PC-9 (cell line): ENCODE measurements around the gene COG5. TPM values are rescaled to one million over a fixed set of nuclear protein-coding genes. Genes with fewer than 3 reads are reported as not detected.

Source experiments
- BruUV-seq: library from RNA; stranded (reverse); fragments of 400-500 nt; replicated peaks from 2 replicates; lab custom pipeline; 2021; lab: Mats Ljungman, UMichigan
- CTCF ChIA-PET: fragments of 300-600 bp; sonication (Branson Sonifier 250); formaldehyde crosslinking; loops from one replicate; lab custom pipeline; 2022; ENCODE audit warnings: antibody characterized with exemption; lab: Charles Lee
- POLR2A ChIA-PET: fragments of 300-600 bp; sonication (Branson Sonifier 250); formaldehyde crosslinking; loops from one replicate; lab custom pipeline; 2022; ENCODE audit warnings: antibody characterized with exemption; ENCODE audit not compliant: unreplicated experiment; lab: Charles Lee
- DNase-seq, 2 experiments: peaks; one replicate each; pipeline versions ENCODE4 v3.0.0 to v3.0.0-alpha.2; 2015 to 2022; ENCODE audit warnings: mixed read lengths in 1 of 2
- H2AFZ ChIP-seq: fragments of 200-600 bp; sonication (generic); 2 replicates; pipeline ENCODE4 v1.8.1; 2017; ENCODE audit warnings: antibody characterized with exemption
- H3F3A ChIP-seq: fragments of 200-600 bp; sonication (generic); 2 replicates; pipeline ENCODE4 v1.8.1; 2017; ENCODE audit warnings: antibody characterized with exemption, mild to moderate bottlenecking, low read depth; ENCODE audit not compliant: insufficient read depth
- H3K27ac ChIP-seq: fragments of 200-600 bp; sonication (generic); 2 replicates; pipeline ENCODE4 v1.6.1; 2016; ENCODE audit warnings: mixed run types
- H3K27me3 ChIP-seq: fragments of 200-600 bp; sonication (generic); 2 replicates; pipeline ENCODE4 v1.6.1; 2016; ENCODE audit warnings: low read depth, mixed run types; ENCODE audit not compliant: insufficient read depth
- H3K36me3 ChIP-seq: fragments of 200-600 bp; sonication (generic); 2 replicates; pipeline ENCODE4 v1.6.1; 2016; ENCODE audit warnings: low read depth, mixed run types
- H3K4me1 ChIP-seq: fragments of 200-600 bp; sonication (generic); replicated peaks from 2 replicates; pipeline ENCODE4 v1.6.1; 2016; ENCODE audit warnings: mixed run types; ENCODE audit not compliant: insufficient read depth
- H3K4me2 ChIP-seq: fragments of 200-600 bp; sonication (generic); 2 replicates; pipeline ENCODE4 v1.6.1; 2017; ENCODE audit warnings: mixed run types
- H3K4me3 ChIP-seq: fragments of 200-600 bp; sonication (generic); 2 replicates; pipeline ENCODE4 v1.6.1; 2016; ENCODE audit warnings: mixed run types
- H3K79me2 ChIP-seq: fragments of 200-600 bp; sonication (generic); 2 replicates; pipeline ENCODE4 v1.6.1; 2017; ENCODE audit warnings: low read depth, mixed run types
- H3K9me2 ChIP-seq: fragments of 200-600 bp; sonication (generic); 2 replicates; pipeline ENCODE4 v1.8.1; 2017; ENCODE audit warnings: mild to moderate bottlenecking; ENCODE audit not compliant: insufficient read depth
- H3K9me3 ChIP-seq: fragments of 200-600 bp; sonication (generic); 2 replicates; pipeline ENCODE4 v1.8.1; 2016; ENCODE audit warnings: low read depth; ENCODE audit not compliant: insufficient read depth
- H4K20me1 ChIP-seq: fragments of 200-600 bp; sonication (generic); 2 replicates; pipeline ENCODE4 v1.8.1; 2017; ENCODE audit not compliant: insufficient read depth
- EZH2 ChIP-seq: fragments of 200-600 bp; sonication (generic); IDR thresholded peaks from 2 replicates; pipeline ENCODE4 v1.8.0; 2017; ENCODE audit warnings: antibody characterized with exemption, low read depth
- intact Hi-C: fragments of 100-400 bp; cut with micrococcal nuclease; formaldehyde crosslinking; loops from one replicate; pipeline ENCODE4 v1.10.0; 2022; ENCODE audit not compliant: unreplicated experiment
- total RNA-seq: library from RNA; stranded (reverse); gene quantifications from 2 replicates; pipeline ENCODE4 v1.2.3, GENCODE V29; 2021
- TF ChIP-seq, protein P1 (sequence below): fragments of 200-600 bp; sonication (generic); conservative IDR thresholded peaks from 2 replicates; pipeline ENCODE4 v1.6.1; 2017; ENCODE audit warnings: mixed run types, antibody characterized with exemption, mild to moderate bottlenecking, moderate library complexity

Gene COG5
- total RNA-seq, 1 experiment from 2014 or later = 43.5 TPM

DNA sequence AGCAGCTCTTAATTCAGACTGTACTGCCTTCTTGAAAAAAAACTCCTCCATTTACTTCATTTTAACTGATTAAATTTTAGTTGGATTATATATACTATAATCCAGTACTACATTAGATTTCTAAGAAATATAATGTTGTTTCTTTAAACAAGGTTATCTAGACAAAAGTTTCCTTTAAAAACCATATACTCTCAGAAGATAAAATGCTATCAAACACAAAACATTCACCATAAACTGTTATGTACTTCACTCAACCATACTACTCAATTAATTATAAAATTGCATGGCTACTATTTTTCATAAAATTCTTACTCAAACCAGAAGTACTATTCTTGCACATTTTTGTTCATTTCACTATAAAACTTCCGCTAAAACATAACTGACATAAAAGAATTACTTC is 81.1 kb downstream of the COG5 start:
- TF ChIP-seq, protein P1, sequence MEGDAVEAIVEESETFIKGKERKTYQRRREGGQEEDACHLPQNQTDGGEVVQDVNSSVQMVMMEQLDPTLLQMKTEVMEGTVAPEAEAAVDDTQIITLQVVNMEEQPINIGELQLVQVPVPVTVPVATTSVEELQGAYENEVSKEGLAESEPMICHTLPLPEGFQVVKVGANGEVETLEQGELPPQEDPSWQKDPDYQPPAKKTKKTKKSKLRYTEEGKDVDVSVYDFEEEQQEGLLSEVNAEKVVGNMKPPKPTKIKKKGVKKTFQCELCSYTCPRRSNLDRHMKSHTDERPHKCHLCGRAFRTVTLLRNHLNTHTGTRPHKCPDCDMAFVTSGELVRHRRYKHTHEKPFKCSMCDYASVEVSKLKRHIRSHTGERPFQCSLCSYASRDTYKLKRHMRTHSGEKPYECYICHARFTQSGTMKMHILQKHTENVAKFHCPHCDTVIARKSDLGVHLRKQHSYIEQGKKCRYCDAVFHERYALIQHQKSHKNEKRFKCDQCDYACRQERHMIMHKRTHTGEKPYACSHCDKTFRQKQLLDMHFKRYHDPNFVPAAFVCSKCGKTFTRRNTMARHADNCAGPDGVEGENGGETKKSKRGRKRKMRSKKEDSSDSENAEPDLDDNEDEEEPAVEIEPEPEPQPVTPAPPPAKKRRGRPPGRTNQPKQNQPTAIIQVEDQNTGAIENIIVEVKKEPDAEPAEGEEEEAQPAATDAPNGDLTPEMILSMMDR = no peak
- TF ChIP-seq EZH2 = no peak
- intact Hi-C loops = no loop called here
- H3K27me3 ChIP-seq = no peaks in the 10 kb centered on the region
- POLR2A ChIA-PET = no interaction called here
- DNase-seq = no peak
- BruUV-seq = no TSS peak
- no peak overlapping the region for H3K4me3 ChIP-seq
- H2AFZ ChIP-seq = no peak overlapping the region
- no peaks in the 10 kb centered on the region for H3K36me3 ChIP-seq
- no peaks in the 10 kb centered on the region for H3K9me3 ChIP-seq
- peaks cover 5% of the 10 kb centered on the region; the same call in 1 of the 2 replicates for H3K79me2 ChIP-seq
- H3K4me1 ChIP-seq = no peaks in the 10 kb centered on the region
- no peak overlapping the region for H3K27ac ChIP-seq
- H4K20me1 ChIP-seq = no peaks in the 10 kb centered on the region
- H3K9me2 ChIP-seq = 0 out of 2 replicates have a peak, but pooled peaks cover 3% of the 10 kb centered on the region
- H3F3A ChIP-seq = 0 out of 2 replicates have a peak, but pooled peaks cover 10% of the 10 kb centered on the region
- CTCF ChIA-PET = no interaction called here
- no peak overlapping the region for H3K4me2 ChIP-seq

GRCh38 chr7:107480932-107481331 is 82.8 kb downstream of the COG5 start:
- Histone ChIP-seq H3K27ac (no peak overlapping the region), H3K4me1 (no peaks in the 10 kb centered on the region), H3K79me2 (peaks cover 1% of the 10 kb centered on the region; the same call in 1 of the 2 replicates), H3K4me2 (no peak overlapping the region), H4K20me1 (no peaks in the 10 kb centered on the region), H3K4me3 (no peak overlapping the region), H3K36me3 (no peaks in the 10 kb centered on the region), H2AFZ (no peak overlapping the region), H3F3A (0 out of 2 replicates have a peak, but pooled peaks cover 10% of the 10 kb centered on the region), H3K9me3 (no peaks in the 10 kb centered on the region), H3K9me2 (no peaks in the 10 kb centered on the region), H3K27me3 (no peaks in the 10 kb centered on the region)
- DNase-seq = no peak
- BruUV-seq = no TSS peak
- CTCF ChIA-PET = no interaction called here
- intact Hi-C loops = no loop called here
- TF ChIP-seq, protein P1 = no peak
- no peak for TF ChIP-seq EZH2
- POLR2A ChIA-PET = no interaction called here

DNA sequence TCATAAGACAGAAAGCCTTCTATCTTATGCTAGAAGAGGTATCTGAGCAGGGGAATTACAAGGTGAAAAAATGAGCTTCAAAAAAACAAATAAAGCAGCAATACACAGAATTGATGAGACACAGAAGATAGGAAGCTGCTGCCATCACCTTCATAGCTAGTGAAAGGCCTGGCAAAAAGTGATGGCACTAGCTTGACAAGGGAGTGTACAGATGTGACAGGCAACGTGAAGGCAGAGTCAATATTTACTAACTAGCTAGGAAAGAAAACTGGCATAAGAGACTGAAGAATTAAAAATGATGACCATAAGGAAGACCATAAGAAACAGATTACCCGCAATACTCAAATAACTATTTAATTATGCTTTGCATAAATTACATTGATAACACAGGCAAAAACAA is 84.4 kb downstream of the COG5 start:
- H3K9me2 ChIP-seq = no peaks in the 10 kb centered on the region
- ChIA-PET CTCF (no interaction called here), POLR2A (no interaction called here)
- DNase-seq = no peak
- H3F3A ChIP-seq = 0 out of 2 replicates have a peak, but pooled peaks cover 5% of the 10 kb centered on the region
- BruUV-seq = no TSS peak
- no peaks in the 10 kb centered on the region for H3K79me2 ChIP-seq
- no peaks in the 10 kb centered on the region for H3K27me3 ChIP-seq
- H3K4me2 ChIP-seq = no peak overlapping the region
- H3K4me3 ChIP-seq = no peak overlapping the region
- no peaks in the 10 kb centered on the region for H3K9me3 ChIP-seq
- H3K36me3 ChIP-seq = no peaks in the 10 kb centered on the region
- no peaks in the 10 kb centered on the region for H3K4me1 ChIP-seq
- no peak overlapping the region for H3K27ac ChIP-seq
- H2AFZ ChIP-seq = no peak overlapping the region
- no peak for TF ChIP-seq EZH2
- TF ChIP-seq, protein P1 = no peak
- intact Hi-C loops = no loop called here
- H4K20me1 ChIP-seq = no peaks in the 10 kb centered on the region
